Psoas muscle (tissue), 8 donors: ENCODE results near the gene RASGRF2. TPM values are rescaled to one million over a fixed set of nuclear protein-coding genes. Genes with fewer than 3 reads are reported as not detected.

Experiments used
- ATAC-seq, 4 donors: fragments of 200-7000 bp; cut with Tn5 transposase; one replicate each; pipeline ENCODE4 v1.9.1; 2020; ENCODE audit warnings: moderate library complexity in 3 of 4, mild to moderate bottlenecking in 2 of 4
- DNase-seq, 2 donors: peaks; one replicate each; pipeline ENCODE4 v3.0.0-alpha.2; 2020
- H3K27ac ChIP-seq: fragments of 200-600 bp; one replicate; pipeline ENCODE4 v1.8.0; 2022
- H3K27me3 ChIP-seq, 3 donors: fragments of 200-600 bp in 1 of 3; one replicate each; pipeline versions ENCODE4 v1.6.1 to v1.8.0; 2013 to 2022; ENCODE audit warnings: low read length in 2 of 3, mild to moderate bottlenecking in 2 of 3, moderate library complexity in 1 of 3; ENCODE audit not compliant: insufficient read depth in 3 of 3
- H3K36me3 ChIP-seq, 2 donors: fragments of 200-600 bp in 1 of 2; one replicate each; pipeline versions ENCODE4 v1.6.1 to v1.8.0; 2013 to 2022; ENCODE audit warnings: low read depth in 1 of 2, mild to moderate bottlenecking in 1 of 2, moderate library complexity in 1 of 2; ENCODE audit not compliant: insufficient read depth in 1 of 2
- H3K4me1 ChIP-seq: fragments of 200-600 bp; one replicate; pipeline ENCODE4 v1.8.0; 2022
- H3K4me3 ChIP-seq: fragments of 200-600 bp; one replicate; pipeline ENCODE4 v1.8.0; 2022; ENCODE audit warnings: mild to moderate bottlenecking
- H3K9me3 ChIP-seq: fragments of 200-600 bp; one replicate; pipeline ENCODE4 v1.8.0; 2022
- WGBS, 3 donors: extraction: QIAGEN DNeasy Blood & Tissue Kit; methylation state at CpG; one replicate each; pipeline versions ENCODE4 v1.1.6 to v1.1.7; 2013; 5-methylcytosine and 5-hydroxymethylcytosine counted together
- intact Hi-C, 2 donors: fragments of 100-400 bp; cut with DNase I; formaldehyde crosslinking; loops; one replicate each; pipeline versions ENCODE4 v1.11.0 to v1.14.2; 2022
- polyA plus RNA-seq, 3 donors: library from polyadenylated mRNA; stranded (reverse); fragments of 200-250 nt; gene quantifications; one replicate each; pipeline ENCODE4 v1.2.3, GENCODE V29; 2013
- total RNA-seq, 4 donors: library from RNA; stranded (reverse); fragmentation: NEBNext Ultra II Directional in 2 of 4; extraction: Animal tissue kit (Norgen Biotek cat#: 25700) in 2 of 4; gene quantifications; one replicate each; pipeline versions ENCODE4 v1.2.1 to v1.2.4, GENCODE V29; 2021 to 2023
- TF ChIP-seq, protein P1 (sequence below): fragments of 200-600 bp; IDR thresholded peaks from one replicate; pipeline ENCODE4 v1.8.0; 2022; ENCODE audit warnings: antibody characterized with exemption
- donor health status: healthy with polysubstance abuse.
- donor health status: DM: no; HTN: no; CAD: no; lungs with moderate emphysema.
- donor health status: Bipolar disorder and iron deficiency.
- donor health status: healthy.
- donor health status: DM: yes; HTN: yes; CAD: no.
- donor health status: DM: no; HTN: no; CAD: no.
- donor health status: DM: no; HTN: no; CAD: no.
- donor health status: DM: yes; HTN: yes; CAD: no.

RASGRF2 gene
- total and polyA plus RNA-seq, 7 donors: 2.0 to 6.2 (median 3.2) TPM

GRCh38 chr5:81167078-81167477, 206.9 kb downstream of the RASGRF2 start:
- DNase-seq: no peak
- 75 to 79% (median 75%) methylated on average over 4 of the region's 4 CpGs for WGBS, 3 donors
- no peaks in the 10 kb centered on the region for H3K36me3 ChIP-seq
- no peaks in the 10 kb centered on the region for H3K9me3 ChIP-seq
- H3K27me3 ChIP-seq: no peaks in the 10 kb centered on the region
- intact Hi-C loops: no loop called here
- no peak overlapping the region for H3K27ac ChIP-seq
- TF ChIP-seq, protein P1, sequence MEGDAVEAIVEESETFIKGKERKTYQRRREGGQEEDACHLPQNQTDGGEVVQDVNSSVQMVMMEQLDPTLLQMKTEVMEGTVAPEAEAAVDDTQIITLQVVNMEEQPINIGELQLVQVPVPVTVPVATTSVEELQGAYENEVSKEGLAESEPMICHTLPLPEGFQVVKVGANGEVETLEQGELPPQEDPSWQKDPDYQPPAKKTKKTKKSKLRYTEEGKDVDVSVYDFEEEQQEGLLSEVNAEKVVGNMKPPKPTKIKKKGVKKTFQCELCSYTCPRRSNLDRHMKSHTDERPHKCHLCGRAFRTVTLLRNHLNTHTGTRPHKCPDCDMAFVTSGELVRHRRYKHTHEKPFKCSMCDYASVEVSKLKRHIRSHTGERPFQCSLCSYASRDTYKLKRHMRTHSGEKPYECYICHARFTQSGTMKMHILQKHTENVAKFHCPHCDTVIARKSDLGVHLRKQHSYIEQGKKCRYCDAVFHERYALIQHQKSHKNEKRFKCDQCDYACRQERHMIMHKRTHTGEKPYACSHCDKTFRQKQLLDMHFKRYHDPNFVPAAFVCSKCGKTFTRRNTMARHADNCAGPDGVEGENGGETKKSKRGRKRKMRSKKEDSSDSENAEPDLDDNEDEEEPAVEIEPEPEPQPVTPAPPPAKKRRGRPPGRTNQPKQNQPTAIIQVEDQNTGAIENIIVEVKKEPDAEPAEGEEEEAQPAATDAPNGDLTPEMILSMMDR: no peak
- H3K4me1 ChIP-seq: no peaks in the 10 kb centered on the region
- no peak overlapping the region for H3K4me3 ChIP-seq
- ATAC-seq: no peak

DNA sequence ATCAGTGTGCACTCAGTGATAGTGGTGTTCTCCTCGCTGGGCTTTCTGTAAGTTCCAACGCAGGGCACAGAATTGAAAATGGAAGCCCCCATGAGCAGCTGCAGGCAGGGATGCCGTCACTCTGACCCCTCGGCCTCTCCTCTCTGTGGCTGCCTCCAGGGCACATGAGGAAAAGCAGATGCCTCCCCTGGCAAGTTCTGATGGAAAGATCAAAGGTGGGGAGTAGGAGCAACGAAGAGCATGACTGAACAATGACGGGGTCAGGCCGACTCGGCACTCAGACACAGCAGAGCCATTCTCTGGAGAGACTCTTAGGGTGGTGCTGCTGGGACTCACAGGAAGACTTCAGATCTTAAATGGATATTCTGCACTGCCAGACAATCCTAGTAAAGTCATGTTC, 207.4 kb downstream of the RASGRF2 start:
- 47 to 51% (median 48%) methylated on average over 8 of the region's 8 CpGs for WGBS, 3 donors
- H3K27ac ChIP-seq: no peak overlapping the region
- H3K4me1 ChIP-seq: no peaks in the 10 kb centered on the region
- no peaks in the 10 kb centered on the region for H3K27me3 ChIP-seq
- no peak overlapping the region for H3K4me3 ChIP-seq
- H3K9me3 ChIP-seq: no peaks in the 10 kb centered on the region
- no peak for DNase-seq
- intact Hi-C loops: no loop called here
- no peaks in the 10 kb centered on the region for H3K36me3 ChIP-seq
- TF ChIP-seq, protein P1: no peak
- ATAC-seq: no peak

- 76 to 89% (median 83%) methylated on average over 2 of the region's 2 CpGs for WGBS, 3 donors
- no peak for DNase-seq
Observed at GRCh38 chr5:81169924-81170323, 209.8 kb downstream of the RASGRF2 start.

GRCh38 chr5:81171769-81172168, 211.6 kb downstream of the RASGRF2 start:
- Histone ChIP-seq H3K9me3 (no peaks in the 10 kb centered on the region), H3K27me3 (no peaks in the 10 kb centered on the region), H3K27ac (no peak overlapping the region), H3K36me3 (no peaks in the 10 kb centered on the region), H3K4me3 (no peak overlapping the region), H3K4me1 (no peaks in the 10 kb centered on the region)
- TF ChIP-seq, protein P1: no peak
- intact Hi-C loops: no loop called here
- WGBS, 3 donors: 46 to 52% (median 52%) methylated on average over 4 of the region's 4 CpGs
- ATAC-seq: no peak
- no peak for DNase-seq

More at GRCh38 chr5:81169924-81170323, 209.8 kb downstream of the RASGRF2 start:
- Histone ChIP-seq H3K9me3 (no peaks in the 10 kb centered on the region), H3K36me3 (no peaks in the 10 kb centered on the region), H3K27me3 (no peaks in the 10 kb centered on the region), H3K27ac (no peak overlapping the region), H3K4me1 (no peaks in the 10 kb centered on the region), H3K4me3 (no peak overlapping the region)
- intact Hi-C loops: no loop called here
- TF ChIP-seq, protein P1: no peak
- ATAC-seq: no peak

GRCh38 chr5:81172710-81173109, 212.5 kb downstream of the RASGRF2 start:
- intact Hi-C loops: no loop called here
- TF ChIP-seq, protein P1: no peak
- no peaks in the 10 kb centered on the region for H3K27me3 ChIP-seq

More at GRCh38 chr5:81172710-81173109, 212.5 kb downstream of the RASGRF2 start:
- 83 to 90% (median 87%) methylated on average over 3 of the region's 3 CpGs for whole genome bisulfite sequencing, 3 donors
- Histone ChIP-seq H3K4me3 (no peak overlapping the region), H3K27ac (no peak overlapping the region), H3K4me1 (no peaks in the 10 kb centered on the region), H3K9me3 (no peaks in the 10 kb centered on the region), H3K36me3 (no peaks in the 10 kb centered on the region)
- no peak for ATAC-seq
- no peak for DNase-seq
